GM18909 (cell line): Measurements from ENCODE around the gene DNAJB7.
"Not testable (repeated sequence)": the region's sequence is repeated elsewhere in the genome, so short reads cannot be mapped to it uniquely, and the experiment has no call there.

ENCODE experiments used
- ATAC-seq: cut with Tn5 transposase; IDR thresholded peaks from one replicate; pipeline ENCODE4 v1.9.1; 2021; ENCODE audit warnings: mild to moderate bottlenecking; ENCODE audit not compliant: unreplicated experiment, poor library complexity

Gene DNAJB7

DNA sequence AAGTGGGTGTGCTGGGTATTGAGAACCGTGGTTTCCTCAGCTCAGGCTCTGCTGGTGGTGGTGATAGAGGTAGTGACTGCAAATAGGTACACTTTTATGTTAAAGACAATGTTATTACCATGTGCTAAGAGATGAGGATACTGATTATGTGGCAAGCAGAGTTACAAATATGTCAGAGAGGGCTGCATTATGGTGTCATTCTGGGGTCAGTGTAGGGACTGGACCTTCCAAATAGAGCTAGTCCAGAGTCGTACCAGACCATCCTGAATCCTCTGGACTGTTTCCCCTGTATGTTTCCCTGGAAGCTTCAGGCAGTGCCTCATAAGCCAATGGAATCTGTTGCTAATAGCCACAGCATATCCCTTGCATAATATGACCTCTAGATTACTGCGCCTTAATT, at the start of gene DNAJB7:
Gene DNAJB7, minus strand, starts transcription at position 101 of the 400 bp plus-strand sequence. CDS start 119 bp downstream, outside the sequence.
- ATAC-seq = no peak

DNA sequence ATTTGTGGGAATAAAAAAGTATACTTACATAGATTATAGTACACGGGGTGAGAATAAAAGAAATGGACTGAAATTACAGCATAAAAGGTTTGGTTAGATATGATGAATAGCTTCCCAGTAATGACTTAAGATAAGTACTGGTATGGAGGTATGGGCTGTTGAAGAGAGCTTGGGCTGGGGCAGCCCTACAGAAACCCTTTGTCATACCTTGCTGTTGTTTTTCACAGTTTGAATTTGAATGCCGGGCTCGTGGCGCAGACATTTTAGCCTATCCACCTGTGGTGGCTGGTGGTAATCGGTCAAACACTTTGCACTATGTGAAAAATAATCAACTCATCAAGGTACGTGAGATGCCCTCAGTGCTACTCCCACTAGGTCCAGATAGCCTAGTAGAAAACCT, 47.0 kb upstream of the DNAJB7 start:
- ATAC-seq = no peak

DNA sequence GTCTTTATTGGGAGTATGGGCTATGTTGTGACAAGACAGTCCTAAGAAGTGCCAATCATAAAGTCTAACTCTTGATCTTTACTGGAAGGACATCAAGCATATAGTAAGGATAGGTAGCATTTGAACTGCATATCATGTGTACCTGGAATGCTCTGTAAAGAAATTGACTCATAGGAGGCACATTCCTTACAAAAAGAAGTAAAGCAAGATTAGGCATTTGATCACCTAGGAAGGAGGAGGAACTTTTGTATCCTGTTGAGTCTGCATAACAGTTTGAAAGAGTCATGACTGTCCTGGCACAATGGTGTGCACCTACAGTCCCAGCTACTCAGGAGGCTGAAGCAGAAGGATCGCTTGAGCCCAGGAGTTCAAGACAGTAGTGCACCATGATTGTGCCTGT, 42.2 kb upstream of the DNAJB7 start:
- no peak for ATAC-seq

DNA sequence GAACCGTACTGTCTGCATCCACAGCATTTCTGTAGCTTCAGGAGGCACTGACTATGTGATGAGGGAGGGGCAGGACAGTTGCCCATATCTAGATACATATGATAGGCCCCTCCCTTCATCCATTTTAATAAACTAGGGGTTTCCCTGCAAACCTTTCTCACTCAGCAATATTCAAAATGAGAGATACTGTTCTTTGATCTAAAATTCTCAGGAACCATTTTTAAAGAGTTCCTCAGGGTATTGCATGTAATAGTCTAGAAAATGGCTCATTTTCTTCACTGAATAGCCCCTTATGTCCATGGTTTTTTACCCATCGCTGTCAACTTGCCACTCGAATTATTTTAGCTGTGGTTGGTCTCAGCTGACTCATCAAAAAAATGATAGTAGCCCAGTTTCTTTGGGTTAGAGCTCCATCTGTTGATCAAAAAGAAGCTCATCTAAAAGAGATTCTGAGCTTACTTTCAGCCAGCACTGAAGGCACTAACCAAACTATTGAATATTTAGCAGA, 37.0 kb upstream of the DNAJB7 start:
- ATAC-seq = no peak

DNA sequence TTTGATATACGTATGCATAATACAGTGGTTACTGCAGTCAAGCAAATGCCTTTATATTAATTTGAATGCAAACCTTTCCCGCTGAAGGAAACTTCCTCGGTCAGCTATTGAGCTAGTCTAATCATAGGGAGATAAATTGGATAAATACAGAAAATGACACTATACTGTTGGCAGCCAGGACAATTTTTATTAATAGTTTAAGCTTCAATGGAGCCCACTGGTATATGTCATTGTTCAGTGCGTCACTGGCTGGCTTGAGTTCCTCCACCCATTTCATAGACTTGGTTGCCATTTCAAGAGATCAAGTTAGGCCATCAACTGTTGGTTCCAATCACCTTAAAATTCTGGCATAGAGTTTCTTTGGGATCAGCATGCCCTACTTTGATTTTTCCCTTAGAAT, 32.5 kb upstream of the DNAJB7 start:
- ATAC-seq = no peak

DNA sequence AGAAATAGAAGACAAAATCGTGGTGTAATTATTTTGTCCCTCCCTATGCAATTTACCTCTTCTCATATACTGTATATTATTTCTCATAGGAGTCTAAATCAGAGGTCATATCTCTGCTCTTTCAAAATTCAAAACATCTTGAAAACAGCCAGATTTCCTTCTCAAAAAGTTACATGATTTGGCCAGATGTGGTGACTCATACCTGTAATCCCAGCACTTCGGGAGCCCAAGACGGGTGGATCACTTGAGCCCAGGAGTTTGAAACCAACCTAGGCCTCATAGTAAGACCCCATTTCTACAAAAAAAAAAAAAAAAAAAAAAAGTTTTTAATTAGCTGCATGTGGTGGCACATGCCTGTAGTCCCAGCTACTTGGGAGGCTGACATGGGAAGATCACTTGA, 29.0 kb upstream of the DNAJB7 start:
- no peak for ATAC-seq

DNA sequence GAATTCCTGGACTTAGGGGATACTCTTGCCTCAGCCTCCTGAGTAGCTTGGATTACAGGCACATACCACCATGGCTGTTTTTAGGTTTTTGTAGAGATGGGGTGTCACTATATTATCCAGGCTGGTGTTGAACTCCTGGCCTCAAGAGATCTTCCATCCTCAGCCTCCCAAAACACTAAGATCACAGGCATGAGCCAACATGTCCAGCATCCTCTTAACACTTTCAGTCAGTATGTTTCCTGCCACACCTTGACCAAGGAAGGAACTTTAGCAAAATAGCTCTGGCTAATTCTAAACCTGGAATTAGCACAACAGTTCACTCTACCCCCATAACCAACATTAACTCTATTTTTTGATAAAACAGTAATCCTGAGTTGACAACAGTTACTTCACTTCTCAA, 27.2 kb upstream of the DNAJB7 start:
- no peak for ATAC-seq

DNA sequence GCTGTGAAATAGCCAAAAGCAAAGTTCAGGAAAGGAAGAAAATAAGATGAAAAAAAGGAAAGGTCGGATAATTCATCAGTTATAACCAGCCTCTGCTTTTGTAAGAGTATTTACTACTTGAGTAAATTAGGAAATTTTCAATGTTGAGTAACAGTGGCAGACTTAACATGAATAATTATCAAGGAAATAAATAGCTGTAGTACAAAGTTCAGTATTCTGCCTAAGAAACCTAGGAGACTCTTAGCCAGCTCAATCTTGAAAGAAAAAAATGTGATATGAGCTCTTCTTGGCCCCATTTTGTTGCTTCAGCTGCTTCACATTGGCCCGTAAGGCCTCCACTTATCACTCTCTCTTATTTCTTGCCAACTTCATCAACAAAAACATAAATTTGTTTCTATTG, 17.0 kb upstream of the DNAJB7 start:
- ATAC-seq = no peak

DNA sequence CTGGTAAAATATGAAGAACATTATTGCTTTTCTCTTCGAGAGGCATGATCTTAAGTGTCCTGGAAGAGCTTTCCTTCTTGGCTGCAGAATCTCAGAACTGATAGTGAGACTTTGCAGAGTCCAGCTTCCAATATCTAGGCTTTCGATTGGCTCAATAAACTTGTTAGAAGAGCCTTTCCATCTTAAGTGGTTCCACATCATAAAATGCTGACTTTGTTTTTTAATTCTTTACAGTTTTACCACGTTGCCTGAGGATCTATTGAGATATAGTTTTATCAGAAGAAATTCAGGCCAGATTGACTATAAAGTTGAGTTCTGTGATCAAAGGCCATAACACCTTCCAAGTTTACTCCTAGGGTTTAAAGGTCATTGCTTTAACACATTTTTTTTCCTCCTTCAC, 15.6 kb upstream of the DNAJB7 start:
- ATAC-seq = no peak

DNA sequence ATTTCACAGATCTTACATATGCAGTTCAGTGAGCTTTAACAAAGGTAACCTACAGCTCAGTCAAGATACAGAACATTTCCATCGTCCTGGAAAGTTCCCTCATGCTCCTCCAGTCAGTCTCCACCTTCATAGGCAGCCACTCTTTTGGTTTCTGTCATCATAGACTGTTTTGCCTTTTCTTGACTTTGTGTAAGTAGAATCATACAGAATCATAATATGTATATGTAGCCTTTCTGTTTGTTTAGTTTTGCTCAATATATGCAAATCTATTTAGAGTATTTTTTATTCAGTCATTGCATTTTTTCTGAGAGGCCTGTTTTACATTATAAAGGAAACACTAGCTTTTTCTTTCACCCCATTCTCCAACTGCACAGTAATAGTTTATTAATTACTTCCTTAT, 15.0 kb upstream of the DNAJB7 start:
- no peak for ATAC-seq

DNA sequence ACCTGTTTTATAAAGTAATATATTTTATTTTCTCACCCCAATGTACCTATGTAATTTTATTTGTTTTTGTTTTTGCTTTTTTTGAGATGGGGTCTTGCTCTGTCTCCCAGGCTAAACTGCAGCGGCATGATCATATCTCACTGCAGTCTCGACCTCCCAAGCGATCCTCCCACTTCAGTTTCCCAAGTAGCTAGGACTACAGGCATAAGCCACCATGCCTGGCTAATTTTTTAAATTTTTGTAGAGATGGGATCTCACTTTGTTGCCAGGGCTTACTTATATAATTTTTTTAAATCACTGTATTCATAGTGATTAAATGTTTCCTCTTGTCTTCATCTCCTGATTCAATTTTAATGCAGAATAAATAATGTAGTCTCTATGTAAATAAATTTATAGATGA, 13.2 kb upstream of the DNAJB7 start:
- no peak for ATAC-seq

DNA sequence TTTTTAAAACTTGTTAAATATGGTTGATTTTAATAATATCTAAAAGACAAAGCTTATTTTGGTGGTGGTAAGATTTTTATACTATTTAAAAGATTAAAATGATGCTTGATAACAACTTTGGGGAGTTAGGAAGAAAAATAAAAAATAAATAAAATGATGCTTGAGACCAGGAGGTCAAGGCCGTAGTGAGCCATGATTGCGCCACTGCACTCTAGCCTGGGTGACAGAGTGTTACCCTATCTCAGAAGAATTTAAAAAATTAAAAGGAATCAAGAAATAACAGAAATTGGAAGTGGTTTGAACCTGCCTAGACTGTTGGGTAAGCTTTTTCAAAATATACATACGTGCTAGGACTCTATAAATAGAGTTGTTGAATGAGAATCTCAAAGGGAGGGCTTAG, 12.1 kb upstream of the DNAJB7 start:
- no peak for ATAC-seq

DNA sequence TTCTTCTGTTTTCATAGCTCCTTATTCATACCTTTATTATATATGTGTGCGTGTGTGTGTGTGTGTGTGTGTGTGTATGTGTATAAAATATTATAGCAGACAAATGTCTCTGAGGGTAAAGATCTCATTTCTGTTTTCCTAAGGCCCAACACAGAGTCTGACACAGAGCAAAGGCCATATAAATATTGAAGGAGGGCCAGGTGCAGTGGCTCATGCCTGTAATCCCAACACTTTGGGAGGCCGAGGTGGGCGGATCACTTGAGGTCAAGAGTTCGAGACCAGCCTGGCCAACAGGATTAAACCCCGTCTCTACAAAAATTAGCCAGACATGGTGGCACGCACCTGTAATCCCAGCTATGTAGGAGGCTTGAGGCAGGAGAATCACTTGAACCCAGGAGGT, 6.5 kb upstream of the DNAJB7 start:
- ATAC-seq = not testable (repeated sequence)

DNA sequence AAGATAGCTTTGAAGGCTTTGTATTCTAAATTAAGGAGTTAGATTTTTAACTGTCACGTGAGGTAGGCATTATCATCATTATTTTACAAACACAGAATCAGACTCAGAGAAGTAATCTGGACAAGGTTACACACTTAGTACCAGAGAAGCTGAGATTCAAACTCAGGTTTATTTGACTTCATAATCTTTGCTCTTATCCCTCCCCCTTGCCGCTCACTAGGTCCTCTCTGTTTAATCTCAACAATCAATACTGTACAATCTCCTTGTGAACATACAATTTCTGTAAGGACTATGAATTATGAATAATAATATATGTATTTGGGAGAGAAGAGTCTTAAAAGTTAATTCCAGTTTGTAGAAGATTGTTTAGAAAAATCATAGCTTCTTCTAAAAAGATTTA, 5.2 kb upstream of the DNAJB7 start:
- no peak for ATAC-seq

DNA sequence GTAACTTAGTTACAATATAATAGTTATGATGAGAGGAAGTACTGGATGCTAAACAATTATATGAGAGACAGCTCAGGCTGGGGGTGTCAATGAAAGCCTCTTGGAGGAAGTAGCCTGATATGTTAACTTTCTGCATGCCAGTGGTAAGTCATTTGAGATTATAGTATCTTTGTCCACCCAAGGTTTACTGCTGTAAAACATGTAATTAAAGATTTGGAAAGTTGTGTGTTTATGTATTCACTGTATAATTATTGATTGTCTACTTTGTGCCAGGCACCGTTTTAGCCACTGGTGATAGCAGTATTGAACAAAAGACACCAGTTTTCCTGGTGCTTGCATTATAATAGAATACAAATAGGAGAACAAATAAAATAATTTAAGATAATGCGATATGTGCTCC, 624 bp upstream of the DNAJB7 start:
- ATAC-seq = no peak

DNA sequence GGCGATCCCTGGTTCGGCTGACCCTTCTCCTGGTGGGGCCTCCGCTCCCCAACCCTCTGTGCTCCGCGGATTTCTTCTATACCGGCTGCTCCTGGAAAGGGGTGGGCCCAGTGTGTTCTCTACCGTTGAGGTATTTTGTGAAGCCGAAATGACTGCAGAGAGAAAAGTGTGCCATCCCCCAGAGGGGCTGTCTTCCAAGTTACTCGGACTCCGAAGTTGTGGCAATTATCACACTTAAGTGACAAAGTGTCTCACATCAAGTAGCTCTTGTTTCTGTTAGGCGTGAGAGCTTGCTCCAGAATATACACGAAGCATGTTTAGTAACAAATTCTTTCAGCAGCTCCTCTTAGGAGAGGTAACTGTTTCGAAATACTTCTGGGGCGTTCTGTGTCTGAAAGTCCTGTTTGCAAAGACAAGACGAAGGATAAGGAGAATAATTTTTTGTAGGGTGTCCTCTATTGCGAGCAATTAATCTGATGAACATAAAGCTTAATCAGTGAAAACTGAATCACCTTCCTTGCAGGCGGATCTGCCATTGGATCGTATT, 4.5 kb downstream of the DNAJB7 start:
- no peak for ATAC-seq

DNA sequence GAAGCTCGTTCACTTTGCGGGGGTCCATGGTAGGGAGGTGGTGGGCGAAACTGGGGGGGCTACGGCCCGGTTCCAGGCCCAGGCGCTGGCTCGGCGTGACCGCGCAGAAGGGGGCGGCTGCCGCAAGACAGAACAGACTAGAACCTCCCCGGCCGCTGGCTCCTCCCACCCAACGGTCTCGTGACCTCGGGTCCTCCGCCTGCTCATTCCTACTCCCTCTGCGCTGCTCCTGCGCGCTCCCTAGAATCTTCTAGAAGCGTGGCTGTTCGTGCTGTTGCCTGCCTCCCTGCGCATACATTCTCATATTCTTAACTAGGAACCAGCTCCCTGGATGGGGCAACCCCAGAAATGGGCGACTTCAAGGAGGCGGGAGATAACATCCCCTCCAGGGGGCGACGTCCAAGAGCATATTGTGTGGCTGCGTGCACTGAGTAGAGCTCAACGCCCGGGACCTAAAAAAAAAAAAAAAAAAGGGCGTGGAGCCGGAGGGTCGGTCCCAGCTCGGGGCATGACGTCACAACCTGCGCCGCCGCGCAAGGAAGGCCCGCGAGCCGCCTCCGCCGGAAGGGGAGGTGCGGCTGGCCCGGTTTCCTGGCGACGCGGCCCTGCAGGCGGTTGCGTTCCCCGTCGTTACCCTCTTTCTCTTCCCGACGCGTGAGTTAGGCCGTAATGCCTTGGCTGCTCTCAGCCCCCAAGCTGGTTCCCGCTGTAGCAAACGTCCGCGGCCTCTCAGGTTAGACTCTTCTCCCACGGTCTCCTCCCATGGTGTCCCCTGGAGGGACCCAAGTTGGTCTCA, 5.2 kb downstream of the DNAJB7 start, which contains the start of the genes ST13 and XPNPEP3:
Gene ST13, minus strand, starts transcription at position 127 of the 796 bp plus-strand sequence. Its CDS starts 99 bp downstream, at position 28.
Gene XPNPEP3, plus strand, starts transcription at position 636 of the 796 bp plus-strand sequence. Its CDS starts 34 bp downstream, at position 670.
- peak; percentile 88 for ATAC-seq

DNA sequence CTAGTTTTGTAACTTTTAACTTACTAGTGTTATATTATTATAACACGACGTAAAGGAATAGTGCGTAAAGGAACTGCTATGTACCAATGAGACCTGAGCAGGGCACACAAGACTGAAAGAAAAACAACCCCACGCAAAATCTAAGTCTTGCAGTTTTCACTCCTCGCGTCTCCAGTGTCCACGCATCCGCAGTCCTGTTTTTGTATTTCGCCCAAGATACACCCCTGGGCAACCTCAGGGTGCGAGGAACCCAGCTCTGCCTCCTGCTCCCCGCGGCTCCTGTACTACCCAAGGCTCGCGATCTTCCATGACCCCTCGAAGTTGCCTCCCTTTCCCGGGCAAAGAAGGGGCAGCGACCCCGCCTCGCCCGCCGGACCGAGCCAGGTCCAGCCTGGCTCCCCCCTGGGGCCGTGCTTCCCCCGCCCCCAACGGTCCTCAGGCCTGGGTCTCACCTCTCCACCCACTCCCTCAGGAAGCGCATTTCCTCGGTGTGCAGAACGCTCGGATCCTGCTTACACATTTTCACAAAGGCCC, 5.9 kb downstream of the DNAJB7 start:
- ATAC-seq = peak; percentile 26

DNA sequence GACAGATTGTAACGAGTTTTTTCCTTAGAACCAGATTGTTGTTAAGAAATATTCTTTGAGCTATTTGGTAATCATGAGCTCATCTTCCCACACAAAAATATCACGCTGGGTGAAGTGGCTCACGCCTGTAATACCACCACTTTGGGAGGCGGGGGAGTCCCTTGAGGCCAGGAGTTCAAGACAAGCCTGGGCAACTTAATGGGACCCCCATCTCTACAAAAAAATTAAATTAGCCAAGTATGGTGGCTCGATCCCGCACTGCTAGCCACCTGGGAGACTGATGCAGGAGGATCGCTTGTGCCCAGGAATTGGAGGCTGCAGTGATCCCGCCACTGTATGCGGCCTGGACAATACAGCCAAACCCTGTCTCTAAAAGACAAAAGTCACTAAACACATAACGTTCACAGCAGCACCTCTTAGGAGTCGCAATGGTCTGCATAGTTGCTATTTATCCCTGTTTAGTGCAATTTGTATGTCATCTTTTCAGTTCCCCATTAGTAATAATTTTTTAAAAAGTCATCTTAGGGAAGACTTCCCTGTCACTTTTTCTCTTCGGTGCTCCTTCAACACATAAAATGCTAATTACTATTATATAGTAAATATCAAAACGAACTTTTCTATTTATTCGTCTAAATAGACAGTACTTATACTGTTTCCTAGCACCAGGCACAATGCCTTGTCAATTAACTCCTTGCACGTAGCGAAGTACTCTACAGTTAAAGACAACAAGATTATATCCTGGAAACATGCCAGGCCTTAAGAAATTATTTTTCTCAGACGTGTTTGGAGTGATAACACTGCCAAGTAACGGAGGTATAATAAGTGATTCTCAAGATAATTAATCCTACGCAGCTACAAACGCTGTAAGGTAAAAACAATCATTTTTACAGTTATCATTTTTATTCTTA, 6.6 kb downstream of the DNAJB7 start:
- no peak for ATAC-seq

DNA sequence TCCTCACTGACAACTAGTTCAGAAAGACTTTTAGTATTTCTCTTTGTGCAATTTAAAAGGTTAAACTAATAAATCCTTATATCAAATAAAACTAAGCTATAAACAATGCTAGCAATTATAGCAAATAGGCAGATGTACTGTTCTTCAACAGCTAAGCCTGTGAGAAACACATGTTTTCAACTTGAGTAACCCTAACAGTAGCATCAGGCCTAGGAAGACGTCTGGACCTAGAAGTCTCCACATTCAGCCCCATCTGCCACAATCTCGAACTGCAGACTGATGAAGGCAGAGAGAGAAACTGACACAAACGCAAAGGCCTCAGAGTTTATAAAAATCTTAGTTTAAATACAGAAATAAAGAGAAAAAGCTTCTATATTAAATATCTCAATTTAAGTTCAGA, 8.0 kb downstream of the DNAJB7 start:
- no peak for ATAC-seq
